A549 (cell line): ENCODE measurements around the gene SRP9.

Experiments used
- POLR2A ChIP-seq: IDR thresholded peaks from 2 replicates; pipeline ENCODE4 v1.6.1; 2012; ENCODE audit warnings: mild to moderate bottlenecking, low read length
- TF ChIP-seq, protein P1 (sequence below): fragments of >200 bp; sonication (Bioruptor Twin); formaldehyde crosslinking; IDR thresholded peaks from 3 replicates; pipeline ENCODE4 v1.5.1; 2016
- TF ChIP-seq, protein P2 (sequence below): IDR thresholded peaks from 2 replicates; pipeline ENCODE4 v1.6.1; 2012; ENCODE audit warnings: low read depth, borderline replicate concordance

DNA sequence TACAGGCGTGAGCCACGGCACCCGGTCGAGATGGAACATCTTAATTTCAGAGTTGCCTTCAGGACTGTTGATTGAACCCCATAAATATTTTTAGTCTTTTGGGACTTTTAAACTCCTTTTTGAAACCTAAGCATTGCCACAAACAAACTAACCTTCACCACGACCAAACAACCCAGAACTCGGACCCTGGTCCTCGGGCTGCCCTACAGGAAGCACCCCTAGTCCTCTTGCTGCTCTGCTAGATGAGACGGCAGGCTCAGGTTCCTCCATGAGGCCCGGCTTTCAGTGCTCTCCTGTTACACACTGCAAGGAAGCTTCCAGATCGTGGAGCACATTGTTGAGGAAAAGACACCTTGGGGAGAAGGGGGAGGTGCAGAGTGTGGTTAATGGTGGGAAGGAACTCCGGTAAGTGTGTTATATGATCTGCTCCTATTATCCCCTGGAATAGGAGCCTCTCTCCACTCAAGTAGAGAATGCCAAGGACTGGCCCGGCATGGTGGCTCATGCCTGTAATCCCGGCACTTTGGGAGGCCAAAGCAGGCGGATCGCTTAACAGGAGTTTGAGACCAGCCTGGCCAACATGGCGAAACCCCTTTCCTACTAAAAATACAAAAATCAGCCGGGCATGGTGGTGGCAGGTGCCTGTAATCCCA is 38.0 kb downstream of the SRP9 start:
- TF ChIP-seq, protein P1, sequence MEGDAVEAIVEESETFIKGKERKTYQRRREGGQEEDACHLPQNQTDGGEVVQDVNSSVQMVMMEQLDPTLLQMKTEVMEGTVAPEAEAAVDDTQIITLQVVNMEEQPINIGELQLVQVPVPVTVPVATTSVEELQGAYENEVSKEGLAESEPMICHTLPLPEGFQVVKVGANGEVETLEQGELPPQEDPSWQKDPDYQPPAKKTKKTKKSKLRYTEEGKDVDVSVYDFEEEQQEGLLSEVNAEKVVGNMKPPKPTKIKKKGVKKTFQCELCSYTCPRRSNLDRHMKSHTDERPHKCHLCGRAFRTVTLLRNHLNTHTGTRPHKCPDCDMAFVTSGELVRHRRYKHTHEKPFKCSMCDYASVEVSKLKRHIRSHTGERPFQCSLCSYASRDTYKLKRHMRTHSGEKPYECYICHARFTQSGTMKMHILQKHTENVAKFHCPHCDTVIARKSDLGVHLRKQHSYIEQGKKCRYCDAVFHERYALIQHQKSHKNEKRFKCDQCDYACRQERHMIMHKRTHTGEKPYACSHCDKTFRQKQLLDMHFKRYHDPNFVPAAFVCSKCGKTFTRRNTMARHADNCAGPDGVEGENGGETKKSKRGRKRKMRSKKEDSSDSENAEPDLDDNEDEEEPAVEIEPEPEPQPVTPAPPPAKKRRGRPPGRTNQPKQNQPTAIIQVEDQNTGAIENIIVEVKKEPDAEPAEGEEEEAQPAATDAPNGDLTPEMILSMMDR: no peak
- TF ChIP-seq, protein P2, sequence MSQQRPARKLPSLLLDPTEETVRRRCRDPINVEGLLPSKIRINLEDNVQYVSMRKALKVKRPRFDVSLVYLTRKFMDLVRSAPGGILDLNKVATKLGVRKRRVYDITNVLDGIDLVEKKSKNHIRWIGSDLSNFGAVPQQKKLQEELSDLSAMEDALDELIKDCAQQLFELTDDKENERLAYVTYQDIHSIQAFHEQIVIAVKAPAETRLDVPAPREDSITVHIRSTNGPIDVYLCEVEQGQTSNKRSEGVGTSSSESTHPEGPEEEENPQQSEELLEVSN: no peak
- TF ChIP-seq POLR2A: no peak
